ENCODE measurements around the gene MED29.

The MED29 gene

GRCh38 chr19:39356073-39356472 lies 35.1 kb upstream of the MED29 start:
- Histone ChIP-seq H3K27me3 (ENCODE audit: control insufficient read depth, insufficient read depth, low read length) (no peaks in the 10 kb centered on the region), H3K36me3 (ENCODE audit: control insufficient read depth, low read depth, low read length) (peaks cover 77% of the 10 kb centered on the region), H3K9ac (ENCODE audit: low read length) (no peak overlapping the region), H3K27ac (ENCODE audit: low read length) (no peak overlapping the region), H3K9me3 (ENCODE audit: control insufficient read depth, low read depth, low read length) (no peaks in the 10 kb centered on the region), H3K4me3 (ENCODE audit: low read length) (no peak overlapping the region), H3K4me1 (ENCODE audit: control insufficient read depth, low read depth, low read length) (no peaks in the 10 kb centered on the region)

GRCh38 chr19:39356647-39357046 lies 34.5 kb upstream of the MED29 start:
- H3K4me1 ChIP-seq (ENCODE audit: control insufficient read depth, low read depth, low read length) = no peaks in the 10 kb centered on the region
- no peak overlapping the region for H3K4me3 ChIP-seq (ENCODE audit: low read length)
- H3K27me3 ChIP-seq (ENCODE audit: control insufficient read depth, insufficient read depth, low read length) = no peaks in the 10 kb centered on the region
- no peaks in the 10 kb centered on the region for H3K9me3 ChIP-seq (ENCODE audit: control insufficient read depth, low read depth, low read length)
- no peak overlapping the region for H3K9ac ChIP-seq (ENCODE audit: low read length)
- peaks cover 75% of the 10 kb centered on the region for H3K36me3 ChIP-seq (ENCODE audit: control insufficient read depth, low read depth, low read length)
- H3K27ac ChIP-seq (ENCODE audit: low read length) = no peak overlapping the region

DNA sequence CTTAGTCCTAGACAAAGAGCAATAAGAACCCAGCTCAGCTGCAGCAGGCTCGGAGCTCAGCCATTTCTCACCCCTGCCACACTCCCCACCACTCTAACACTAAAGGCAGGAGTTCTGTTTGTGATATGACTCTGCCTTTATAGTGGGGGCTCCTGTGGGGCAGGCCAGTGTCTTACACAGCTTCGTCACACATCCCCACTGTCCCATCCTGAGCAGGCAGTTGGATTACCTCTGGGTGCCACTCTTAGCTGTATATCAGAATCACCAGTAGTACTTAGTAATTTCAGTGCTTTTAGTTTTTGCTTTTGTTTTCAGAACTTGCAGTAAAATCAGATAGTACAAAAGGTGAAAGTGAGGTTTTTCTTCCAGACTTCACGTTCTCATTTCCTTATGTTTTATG lies 32.2 kb upstream of the MED29 start:
- Histone ChIP-seq H3K27ac (ENCODE audit: low read length) (no peak overlapping the region), H3K9ac (ENCODE audit: low read length) (no peak overlapping the region), H3K9me3 (ENCODE audit: control insufficient read depth, low read depth, low read length) (no peaks in the 10 kb centered on the region), H3K4me1 (ENCODE audit: control insufficient read depth, low read depth, low read length) (no peaks in the 10 kb centered on the region), H3K36me3 (ENCODE audit: control insufficient read depth, low read depth, low read length) (peaks cover 72% of the 10 kb centered on the region), H3K27me3 (ENCODE audit: control insufficient read depth, insufficient read depth, low read length) (no peaks in the 10 kb centered on the region), H3K4me3 (ENCODE audit: low read length) (no peak overlapping the region)

- Histone ChIP-seq H3K4me3 (ENCODE audit: low read length) (no peak overlapping the region), H3K9ac (ENCODE audit: low read length) (no peak overlapping the region), H3K27ac (ENCODE audit: low read length) (no peak overlapping the region), H3K9me3 (ENCODE audit: control insufficient read depth, low read depth, low read length) (no peaks in the 10 kb centered on the region), H3K27me3 (ENCODE audit: control insufficient read depth, insufficient read depth, low read length) (no peaks in the 10 kb centered on the region), H3K36me3 (ENCODE audit: control insufficient read depth, low read depth, low read length) (peaks cover 61% of the 10 kb centered on the region), H3K4me1 (ENCODE audit: control insufficient read depth, low read depth, low read length) (no peaks in the 10 kb centered on the region)
Measured at GRCh38 chr19:39360599-39360998, 30.6 kb upstream of the MED29 start.

DNA sequence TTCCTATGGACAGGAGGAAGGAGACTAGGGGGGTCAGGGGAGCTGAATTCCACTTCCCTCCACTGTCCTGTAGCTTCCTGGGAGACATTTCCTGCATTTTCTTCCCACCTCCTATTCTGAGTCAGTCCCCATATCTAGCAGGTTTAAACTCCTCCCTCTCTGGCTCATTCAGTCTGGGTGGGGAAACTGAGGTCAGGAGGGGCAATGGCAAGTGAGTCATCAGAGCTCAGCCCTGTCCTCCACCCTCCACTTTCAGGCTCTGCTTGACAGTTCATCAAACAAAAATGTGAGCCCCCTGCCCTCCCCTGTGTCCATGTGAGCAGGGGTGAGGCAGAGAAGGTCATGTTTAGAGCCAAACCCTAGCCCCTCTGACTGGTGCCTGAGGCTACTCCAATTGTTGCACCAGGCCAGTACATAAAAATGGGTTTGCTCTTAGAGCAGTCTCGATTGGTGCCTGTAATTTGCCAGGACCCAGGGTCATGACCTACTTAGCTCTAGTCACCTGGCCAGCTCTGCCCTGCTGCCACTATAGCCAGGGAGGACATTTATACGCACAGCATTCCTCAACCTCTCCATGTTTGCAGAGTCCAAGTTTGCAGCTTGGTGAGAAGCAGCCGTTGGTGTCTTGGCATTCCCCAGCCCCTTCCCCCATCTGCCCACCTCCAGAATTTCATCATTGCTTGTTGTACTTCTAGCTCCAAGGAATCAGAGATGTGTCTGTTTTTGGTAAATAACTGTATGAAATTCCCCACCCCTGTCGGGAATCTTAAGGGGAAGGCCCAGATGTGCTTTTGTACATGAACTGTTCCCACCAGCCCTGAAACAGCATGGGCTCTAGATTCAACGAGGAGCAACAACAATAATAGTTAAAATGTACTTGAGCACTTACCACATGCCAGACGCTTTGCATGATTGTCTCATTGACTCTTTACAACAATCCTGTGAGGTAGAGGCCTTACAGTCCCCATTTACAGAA lies 28.2 kb upstream of the MED29 start:
- Histone ChIP-seq H3K27me3 (ENCODE audit: control insufficient read depth, insufficient read depth, low read length) (no peaks in the 10 kb centered on the region), H3K4me3 (ENCODE audit: low read length) (no peak overlapping the region), H3K36me3 (ENCODE audit: control insufficient read depth, low read depth, low read length) (peaks cover 43% of the 10 kb centered on the region), H3K9ac (ENCODE audit: low read length) (no peak overlapping the region), H3K4me1 (ENCODE audit: control insufficient read depth, low read depth, low read length) (no peaks in the 10 kb centered on the region), H3K9me3 (ENCODE audit: control insufficient read depth, low read depth, low read length) (no peaks in the 10 kb centered on the region), H3K27ac (ENCODE audit: low read length) (no peak overlapping the region)

- Histone ChIP-seq H3K27me3 (ENCODE audit: control insufficient read depth, insufficient read depth, low read length) (no peaks in the 10 kb centered on the region), H3K4me3 (ENCODE audit: low read length) (no peak overlapping the region), H3K27ac (ENCODE audit: low read length) (no peak overlapping the region), H3K4me1 (ENCODE audit: control insufficient read depth, low read depth, low read length) (no peaks in the 10 kb centered on the region), H3K9ac (ENCODE audit: low read length) (no peak overlapping the region), H3K36me3 (ENCODE audit: control insufficient read depth, low read depth, low read length) (peaks cover 37% of the 10 kb centered on the region), H3K9me3 (ENCODE audit: control insufficient read depth, low read depth, low read length) (no peaks in the 10 kb centered on the region)
Measured at GRCh38 chr19:39363901-39364457, 27.2 kb upstream of the MED29 start.

GRCh38 chr19:39365531-39365930 lies 25.6 kb upstream of the MED29 start:
- Histone ChIP-seq H3K27ac (ENCODE audit: low read length) (no peak overlapping the region), H3K4me3 (ENCODE audit: low read length) (no peak overlapping the region), H3K9ac (ENCODE audit: low read length) (no peak overlapping the region), H3K4me1 (ENCODE audit: control insufficient read depth, low read depth, low read length) (no peaks in the 10 kb centered on the region), H3K27me3 (ENCODE audit: control insufficient read depth, insufficient read depth, low read length) (no peaks in the 10 kb centered on the region), H3K36me3 (ENCODE audit: control insufficient read depth, low read depth, low read length) (peaks cover 39% of the 10 kb centered on the region), H3K9me3 (ENCODE audit: control insufficient read depth, low read depth, low read length) (no peaks in the 10 kb centered on the region)

GRCh38 chr19:39369200-39369599 lies 22.0 kb upstream of the MED29 start:
- no peaks in the 10 kb centered on the region for H3K4me1 ChIP-seq (ENCODE audit: control insufficient read depth, low read depth, low read length)
- H3K4me3 ChIP-seq (ENCODE audit: low read length) = no peak overlapping the region
- H3K27me3 ChIP-seq (ENCODE audit: control insufficient read depth, insufficient read depth, low read length) = no peaks in the 10 kb centered on the region
- H3K9me3 ChIP-seq (ENCODE audit: control insufficient read depth, low read depth, low read length) = no peaks in the 10 kb centered on the region
- peaks cover 38% of the 10 kb centered on the region for H3K36me3 ChIP-seq (ENCODE audit: control insufficient read depth, low read depth, low read length)
- no peak overlapping the region for H3K27ac ChIP-seq (ENCODE audit: low read length)
- H3K9ac ChIP-seq (ENCODE audit: low read length) = no peak overlapping the region

DNA sequence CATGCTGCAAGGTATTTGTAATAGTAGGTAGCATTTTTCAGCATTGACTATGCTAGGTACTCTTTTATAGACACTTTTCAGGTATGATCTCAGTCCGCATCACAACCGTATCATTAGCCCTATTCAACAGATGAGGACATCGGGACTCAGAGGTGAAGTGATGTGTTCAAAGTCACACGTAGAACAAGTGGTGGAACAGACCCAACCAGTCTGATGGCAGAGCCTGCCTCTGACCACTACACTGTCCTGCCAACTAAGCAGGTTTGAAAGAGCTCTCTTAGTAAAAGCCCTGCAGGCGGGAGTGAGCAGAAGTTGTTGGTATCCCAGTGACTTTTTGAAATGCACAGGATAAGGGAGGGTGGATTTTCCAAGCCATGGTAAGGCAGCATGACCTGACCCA lies 20.4 kb upstream of the MED29 start:
- Histone ChIP-seq H3K27ac (ENCODE audit: low read length) (no peak overlapping the region), H3K36me3 (ENCODE audit: control insufficient read depth, low read depth, low read length) (peaks cover 40% of the 10 kb centered on the region), H3K27me3 (ENCODE audit: control insufficient read depth, insufficient read depth, low read length) (no peaks in the 10 kb centered on the region), H3K9me3 (ENCODE audit: control insufficient read depth, low read depth, low read length) (no peaks in the 10 kb centered on the region), H3K4me3 (ENCODE audit: low read length) (no peak overlapping the region), H3K9ac (ENCODE audit: low read length) (no peak overlapping the region), H3K4me1 (ENCODE audit: control insufficient read depth, low read depth, low read length) (no peaks in the 10 kb centered on the region)

- peaks cover 51% of the 10 kb centered on the region for H3K36me3 ChIP-seq (ENCODE audit: control insufficient read depth, low read depth, low read length)
Measured at GRCh38 chr19:39372047-39372802, 19.0 kb upstream of the MED29 start.

GRCh38 chr19:39372941-39373340 lies 18.2 kb upstream of the MED29 start:
- H3K27ac ChIP-seq (ENCODE audit: low read length) = no peak overlapping the region
- no peak overlapping the region for H3K9ac ChIP-seq (ENCODE audit: low read length)
- H3K4me1 ChIP-seq (ENCODE audit: control insufficient read depth, low read depth, low read length) = no peaks in the 10 kb centered on the region
- H3K27me3 ChIP-seq (ENCODE audit: control insufficient read depth, insufficient read depth, low read length) = no peaks in the 10 kb centered on the region
- peaks cover 57% of the 10 kb centered on the region for H3K36me3 ChIP-seq (ENCODE audit: control insufficient read depth, low read depth, low read length)
- H3K9me3 ChIP-seq (ENCODE audit: control insufficient read depth, low read depth, low read length) = no peaks in the 10 kb centered on the region
- no peak overlapping the region for H3K4me3 ChIP-seq (ENCODE audit: low read length)

More at GRCh38 chr19:39372047-39372802, 19.0 kb upstream of the MED29 start:
- H3K4me1 ChIP-seq (ENCODE audit: control insufficient read depth, low read depth, low read length) = no peaks in the 10 kb centered on the region
- no peak overlapping the region for H3K4me3 ChIP-seq (ENCODE audit: low read length)
- no peak overlapping the region for H3K27ac ChIP-seq (ENCODE audit: low read length)
- no peaks in the 10 kb centered on the region for H3K27me3 ChIP-seq (ENCODE audit: control insufficient read depth, insufficient read depth, low read length)
- H3K9me3 ChIP-seq (ENCODE audit: control insufficient read depth, low read depth, low read length) = no peaks in the 10 kb centered on the region
- H3K9ac ChIP-seq (ENCODE audit: low read length) = no peak overlapping the region

All from iPS-18a (cell line).